ENCODE measurements around the gene SLC4A3. TPM values are rescaled to one million over a fixed set of nuclear protein-coding genes. Genes with fewer than 3 reads are reported as not detected.

SLC4A3 gene
- total RNA-seq, 1 experiment from 2014 or later: 11.6 TPM

- ATAC-seq: no peak
- H3K36me3 ChIP-seq (ENCODE audit: low read depth, low read length): no peaks in the 10 kb centered on the region
- H3K27ac ChIP-seq (ENCODE audit: low read length): peak overlapping the region; percentile 55
- no peak overlapping the region for H3K9ac ChIP-seq (ENCODE audit: low read length)
- DNase-seq: peak; percentile 12
- no peaks in the 10 kb centered on the region for H3K9me2 ChIP-seq (replicated peaks; ENCODE audit: low read length)
- no peaks in the 10 kb centered on the region for H4K20me1 ChIP-seq (ENCODE audit: low read length)
- H3K9me3 ChIP-seq (ENCODE audit: low read length): 0 out of 2 replicates have a peak, but pooled peaks cover 3% of the 10 kb centered on the region
- no peak for TF ChIP-seq EZH2phosphoT487 (IDR thresholded peaks at IDR 0.05; ENCODE audit: borderline replicate concordance, low read length)
- TF ChIP-seq EZH2 (IDR thresholded peaks at IDR 0.05; ENCODE audit: low read length, unreplicated experiment): no peak
- no peak for TF ChIP-seq CTCF (conservative IDR thresholded peaks at IDR 0.05; ENCODE audit: low read depth, low read length)
- peaks cover 29% of the 10 kb centered on the region for H3K4me1 ChIP-seq (ENCODE audit: insufficient read depth, low read length)
- no TSS peak for BruUV-seq (replicated peaks)
- H3F3A ChIP-seq (ENCODE audit: low read length, unreplicated experiment): no peaks in the 10 kb centered on the region
- H3K27me3 ChIP-seq (ENCODE audit: low read length): no peaks in the 10 kb centered on the region
- CTCF ChIA-PET: no interaction called here
- intact Hi-C loops (cut with micrococcal nuclease): no loop called here
- no peak overlapping the region for H3K4me3 ChIP-seq (ENCODE audit: low read length)
- no peak overlapping the region for H3K4me2 ChIP-seq (ENCODE audit: low read length)
- POLR2A ChIA-PET (ENCODE audit: unreplicated experiment): no interaction called here
- no peaks in the 10 kb centered on the region for H3K79me2 ChIP-seq (ENCODE audit: low read length)
- no peak overlapping the region for H2AFZ ChIP-seq (ENCODE audit: low read length)
These were observed 33.9 kb downstream of the SLC4A3 start for GRCh38 chr2:219661197-219661954.

- Histone ChIP-seq H3K36me3 (ENCODE audit: low read depth, low read length) (no peaks in the 10 kb centered on the region), H3F3A (ENCODE audit: low read length, unreplicated experiment) (no peaks in the 10 kb centered on the region), H3K9me3 (ENCODE audit: low read length) (0 out of 2 replicates have a peak, but pooled peaks cover 3% of the 10 kb centered on the region), H3K9ac (ENCODE audit: low read length) (no peak overlapping the region), H3K9me2 (replicated peaks; ENCODE audit: low read length) (no peaks in the 10 kb centered on the region), H3K27me3 (ENCODE audit: low read length) (no peaks in the 10 kb centered on the region), H3K27ac (ENCODE audit: low read length) (peak overlapping the region; percentile 55), H2AFZ (ENCODE audit: low read length) (no peak overlapping the region), H3K4me2 (ENCODE audit: low read length) (0 out of 2 replicates have a peak overlapping the region, but pooled peaks have one; percentile 15), H4K20me1 (ENCODE audit: low read length) (no peaks in the 10 kb centered on the region), H3K4me3 (ENCODE audit: low read length) (no peak overlapping the region), H3K79me2 (ENCODE audit: low read length) (no peaks in the 10 kb centered on the region), H3K4me1 (ENCODE audit: insufficient read depth, low read length) (peaks cover 26% of the 10 kb centered on the region)
- DNase-seq (peak; percentile 71), ATAC-seq (peak; percentile 48; the same call in 1 of the 2 replicates)
- intact Hi-C loops (cut with micrococcal nuclease): no loop called here
- TF ChIP-seq EZH2phosphoT487 (IDR thresholded peaks at IDR 0.05; ENCODE audit: borderline replicate concordance, low read length) (no peak), CTCF (conservative IDR thresholded peaks at IDR 0.05; ENCODE audit: low read depth, low read length) (no peak), EZH2 (IDR thresholded peaks at IDR 0.05; ENCODE audit: low read length, unreplicated experiment) (no peak)
- POLR2A ChIA-PET (ENCODE audit: unreplicated experiment): no interaction called here
- CTCF ChIA-PET: no interaction called here
- BruUV-seq (replicated peaks): no TSS peak
These were observed 34.5 kb downstream of the SLC4A3 start for GRCh38 chr2:219661955-219662395.

GRCh38 chr2:219662566-219662965 lies 35.1 kb downstream of the SLC4A3 start:
- Histone ChIP-seq H3K9me2 (replicated peaks; ENCODE audit: low read length) (no peaks in the 10 kb centered on the region), H3K36me3 (ENCODE audit: low read depth, low read length) (no peaks in the 10 kb centered on the region), H3K4me1 (ENCODE audit: insufficient read depth, low read length) (peaks cover 20% of the 10 kb centered on the region), H2AFZ (ENCODE audit: low read length) (no peak overlapping the region), H3K9ac (ENCODE audit: low read length) (no peak overlapping the region), H3K27me3 (ENCODE audit: low read length) (no peaks in the 10 kb centered on the region), H3K9me3 (ENCODE audit: low read length) (0 out of 2 replicates have a peak, but pooled peaks cover 3% of the 10 kb centered on the region), H3F3A (ENCODE audit: low read length, unreplicated experiment) (no peaks in the 10 kb centered on the region), H3K79me2 (ENCODE audit: low read length) (no peaks in the 10 kb centered on the region), H3K27ac (ENCODE audit: low read length) (peak overlapping the region; percentile 40), H3K4me2 (ENCODE audit: low read length) (0 out of 2 replicates have a peak overlapping the region, but pooled peaks have one; percentile 15), H4K20me1 (ENCODE audit: low read length) (no peaks in the 10 kb centered on the region), H3K4me3 (ENCODE audit: low read length) (no peak overlapping the region)
- no peak for DNase-seq
- ChIA-PET POLR2A (ENCODE audit: unreplicated experiment) (no interaction called here), CTCF (no interaction called here)
- no TSS peak for BruUV-seq (replicated peaks)
- ATAC-seq: no peak
- intact Hi-C loops (cut with micrococcal nuclease): no loop called here
- no peak for TF ChIP-seq CTCF (conservative IDR thresholded peaks at IDR 0.05; ENCODE audit: low read depth, low read length)
- TF ChIP-seq EZH2phosphoT487 (IDR thresholded peaks at IDR 0.05; ENCODE audit: borderline replicate concordance, low read length): no peak
- no peak for TF ChIP-seq EZH2 (IDR thresholded peaks at IDR 0.05; ENCODE audit: low read length, unreplicated experiment)
